Measurements from ENCODE around the gene DGKE.

DNA sequence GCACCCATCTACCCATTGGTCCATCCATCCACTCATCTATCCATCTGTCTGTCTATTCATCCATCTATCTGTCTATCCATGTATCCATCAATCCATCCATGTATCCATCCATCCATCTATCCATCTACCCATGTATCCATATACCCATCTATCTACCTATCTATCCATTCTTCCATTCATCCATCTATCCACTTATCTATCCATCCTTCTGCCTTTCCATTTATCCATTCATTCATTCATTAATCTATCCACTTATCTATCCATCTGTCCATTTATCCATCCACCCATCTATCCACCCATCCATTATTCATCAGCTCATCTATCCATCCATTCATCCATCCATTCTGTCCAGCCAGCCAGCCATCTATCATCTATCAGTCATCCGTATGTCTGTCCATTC, 58.4 kb downstream of the DGKE start:
- TF ChIP-seq, protein P1, sequence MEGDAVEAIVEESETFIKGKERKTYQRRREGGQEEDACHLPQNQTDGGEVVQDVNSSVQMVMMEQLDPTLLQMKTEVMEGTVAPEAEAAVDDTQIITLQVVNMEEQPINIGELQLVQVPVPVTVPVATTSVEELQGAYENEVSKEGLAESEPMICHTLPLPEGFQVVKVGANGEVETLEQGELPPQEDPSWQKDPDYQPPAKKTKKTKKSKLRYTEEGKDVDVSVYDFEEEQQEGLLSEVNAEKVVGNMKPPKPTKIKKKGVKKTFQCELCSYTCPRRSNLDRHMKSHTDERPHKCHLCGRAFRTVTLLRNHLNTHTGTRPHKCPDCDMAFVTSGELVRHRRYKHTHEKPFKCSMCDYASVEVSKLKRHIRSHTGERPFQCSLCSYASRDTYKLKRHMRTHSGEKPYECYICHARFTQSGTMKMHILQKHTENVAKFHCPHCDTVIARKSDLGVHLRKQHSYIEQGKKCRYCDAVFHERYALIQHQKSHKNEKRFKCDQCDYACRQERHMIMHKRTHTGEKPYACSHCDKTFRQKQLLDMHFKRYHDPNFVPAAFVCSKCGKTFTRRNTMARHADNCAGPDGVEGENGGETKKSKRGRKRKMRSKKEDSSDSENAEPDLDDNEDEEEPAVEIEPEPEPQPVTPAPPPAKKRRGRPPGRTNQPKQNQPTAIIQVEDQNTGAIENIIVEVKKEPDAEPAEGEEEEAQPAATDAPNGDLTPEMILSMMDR (conservative IDR thresholded peaks at IDR 0.05; ENCODE audit: low read length): no peak
- no peak for TF ChIP-seq EZH2phosphoT487 (IDR thresholded peaks at IDR 0.05; ENCODE audit: borderline replicate concordance)

All from Loucy (cell line).